HG02759 (cell line): ENCODE data around the gene BTBD19.

Experiments used
- ATAC-seq: cut with Tn5 transposase; IDR thresholded peaks from one replicate; pipeline ENCODE4 v1.9.1; 2021; ENCODE audit warnings: mild to moderate bottlenecking, moderate library complexity; ENCODE audit not compliant: unreplicated experiment

BTBD19 gene

DNA sequence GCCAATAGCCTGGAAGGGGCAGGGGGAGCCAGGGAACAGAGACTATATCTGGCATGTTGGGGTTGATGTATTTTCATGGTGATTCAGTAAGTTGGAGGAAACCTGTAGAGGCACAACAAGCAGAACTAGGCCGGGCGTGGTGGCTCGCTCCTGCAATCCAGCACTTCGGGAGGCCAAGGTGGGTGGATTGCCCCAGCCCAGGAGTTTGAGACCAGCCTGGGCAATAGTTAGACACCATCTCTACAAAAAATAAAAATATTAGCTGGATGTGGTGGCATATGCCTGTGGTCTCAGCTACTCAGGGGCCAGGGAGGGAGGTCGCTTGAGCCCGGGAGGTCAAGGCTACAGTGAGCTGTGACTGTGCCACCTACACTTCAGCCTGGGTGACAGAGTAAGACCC is 44.9 kb downstream of the BTBD19 start:
- ATAC-seq, result no peak

DNA sequence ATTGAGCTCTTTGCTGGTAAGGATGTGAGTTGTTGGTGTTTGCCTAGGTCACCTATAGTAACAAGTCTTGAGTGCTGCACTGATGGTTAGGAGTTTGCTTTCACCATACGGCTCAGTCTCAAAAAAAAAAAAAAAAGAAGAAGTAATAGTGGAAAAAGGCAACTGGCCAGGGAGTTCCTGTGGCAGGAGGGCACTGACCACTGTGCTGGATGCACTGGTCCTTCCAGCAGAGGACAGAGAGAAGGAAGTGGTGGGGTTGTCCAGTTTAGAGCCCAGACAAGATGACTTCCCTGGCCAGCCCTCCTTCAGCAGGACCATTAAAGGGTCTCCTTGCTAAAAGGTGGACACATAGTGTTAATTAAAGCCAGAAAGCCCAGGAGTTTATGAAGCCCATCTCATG is 46.6 kb downstream of the BTBD19 start:
- ATAC-seq, result no peak

- no peak for ATAC-seq
Observed at GRCh38 chr1:44855742-44856141, 47.4 kb downstream of the BTBD19 start.

GRCh38 chr1:44857446-44857845 is 49.1 kb downstream of the BTBD19 start:
- ATAC-seq, result no peak

GRCh38 chr1:44860331-44860730 is 52.0 kb downstream of the BTBD19 start:
- no peak for ATAC-seq

DNA sequence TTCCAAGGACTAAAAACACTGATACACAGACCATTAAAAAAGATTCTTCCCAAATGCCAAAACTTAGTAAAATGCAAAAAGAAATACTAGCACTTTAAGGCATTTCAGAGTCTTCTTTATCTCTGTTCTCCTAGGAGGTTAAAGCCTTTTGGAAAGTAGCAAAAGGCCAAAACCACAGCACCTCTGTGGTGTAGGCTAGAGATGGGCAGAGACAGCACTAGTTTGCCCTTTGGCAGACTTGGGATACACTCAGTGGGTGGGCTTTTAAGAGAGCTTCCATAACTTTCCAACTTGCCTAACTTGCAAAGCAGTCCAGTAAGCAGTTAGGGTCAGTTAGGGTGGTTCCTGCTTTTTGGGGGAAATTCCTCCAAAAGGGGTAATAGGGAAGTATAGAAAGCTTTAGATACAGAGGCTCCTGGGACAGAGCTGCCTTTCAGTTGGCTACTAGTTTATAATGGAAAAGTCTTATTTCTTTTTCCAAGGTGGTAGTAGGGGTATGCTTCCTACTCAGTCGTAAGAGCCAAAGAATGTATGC is 52.6 kb downstream of the BTBD19 start:
- no peak for ATAC-seq

GRCh38 chr1:44862829-44863401 is 54.6 kb downstream of the BTBD19 start:
- ATAC-seq, result no peak
